SK-N-SH (cell line): ENCODE measurements around the gene MRPS27. TPM values are rescaled to one million over a fixed set of nuclear protein-coding genes. Genes with fewer than 3 reads are reported as not detected.

ENCODE experiments used
- CTCF ChIA-PET: fragments of 300-600, 350-600 bp; formaldehyde crosslinking; extraction: SDS; loops from one replicate; lab custom pipeline; 2021; lab: Yijun Ruan, JAX
- POLR2A ChIA-PET: fragments of 350-600 bp; sonication (Branson Sonifier 250); formaldehyde crosslinking; extraction: SDS; loops from one replicate; lab custom pipeline; 2020; ENCODE audit warnings: antibody characterized with exemption, inconsistent platforms; lab: Yijun Ruan, JAX
- DNase-seq: peaks from one replicate; pipeline ENCODE4 v3.0.0; 2012
- H2AFZ ChIP-seq: fragments of 200-600 bp; sonication (generic); 2 replicates; pipeline ENCODE4 v1.8.1; 2016; ENCODE audit warnings: antibody characterized with exemption, mild to moderate bottlenecking, low read depth
- H3F3A ChIP-seq: fragments of 200-600 bp; sonication (generic); replicated peaks from 2 replicates; pipeline ENCODE3; 2016; ENCODE audit warnings: antibody characterized with exemption, mild to moderate bottlenecking; ENCODE audit not compliant: insufficient read depth
- H3K27ac ChIP-seq, 2 experiments: fragments of 200-500 bp in 1 of 2; fragments of 200-600 bp in 1 of 2; sonication (Bioruptor generic) in 1 of 2; sonication (generic), shearing (Covaris generic) in 1 of 2; 2 replicates each; pipeline versions ENCODE4 v1.5.1 to v1.6.1; 2014 to 2016; ENCODE audit warnings: low read depth in 2 of 2, inconsistent platforms in 1 of 2, low read length in 1 of 2, mild to moderate bottlenecking in 1 of 2, mixed read lengths in 1 of 2
- H3K27me3 ChIP-seq: fragments of 200-600 bp; sonication (generic), shearing (Covaris generic); 2 replicates; pipeline ENCODE4 v1.6.1; 2016; ENCODE audit warnings: mixed run types; ENCODE audit not compliant: insufficient read depth
- H3K36me3 ChIP-seq, 2 experiments: fragments of 200-500 bp in 1 of 2; fragments of 200-600 bp in 1 of 2; sonication (Bioruptor generic) in 1 of 2; sonication (generic) in 1 of 2; replicated peaks in 1 of 2; 2 replicates each; pipeline versions ENCODE3 to v1.5.1; 2014 to 2016; ENCODE audit warnings: low read length in 1 of 2, mild to moderate bottlenecking in 1 of 2; ENCODE audit not compliant: insufficient read depth in 2 of 2, control insufficient read depth in 1 of 2
- H3K4me1 ChIP-seq, 2 experiments: fragments of 200-500 bp in 1 of 2; fragments of 200-600 bp in 1 of 2; sonication (Bioruptor generic) in 1 of 2; sonication (generic), shearing (Covaris generic) in 1 of 2; 2 replicates each; pipeline versions ENCODE4 v1.5.1 to v1.6.1; 2014 to 2016; ENCODE audit warnings: low read depth in 1 of 2, low read length in 1 of 2, mixed run types in 1 of 2; ENCODE audit not compliant: insufficient read depth in 2 of 2, control insufficient read depth in 1 of 2
- H3K4me2 ChIP-seq: fragments of 200-600 bp; sonication (generic), shearing (Covaris generic); 2 replicates; pipeline ENCODE4 v1.6.1; 2017; ENCODE audit warnings: mixed run types
- H3K4me3 ChIP-seq, 2 experiments: fragments of 200-500 bp in 1 of 2; fragments of 200-600 bp in 1 of 2; sonication (Bioruptor generic) in 1 of 2; sonication (generic), shearing (Covaris generic) in 1 of 2; 2 replicates each; pipeline versions ENCODE4 v1.5.1 to v1.8.1; 2014 to 2016; ENCODE audit warnings: low read depth in 2 of 2, inconsistent platforms in 1 of 2, low read length in 1 of 2, mild to moderate bottlenecking in 1 of 2, mixed read lengths in 1 of 2, moderate library complexity in 1 of 2
- H3K79me2 ChIP-seq: fragments of 200-600 bp; sonication (generic); 2 replicates; pipeline ENCODE4 v1.8.1; 2017; ENCODE audit warnings: mild to moderate bottlenecking; ENCODE audit not compliant: insufficient read depth
- H3K9ac ChIP-seq: fragments of 200-600 bp; sonication (generic); 2 replicates; pipeline ENCODE4 v1.6.1; 2017; ENCODE audit warnings: mixed run types
- H3K9me2 ChIP-seq: fragments of 200-600 bp; sonication (generic); 2 replicates; pipeline ENCODE4 v1.6.1; 2017; ENCODE audit warnings: mixed run types
- H3K9me3 ChIP-seq: fragments of 200-600 bp; sonication (generic); 2 replicates; pipeline ENCODE4 v1.6.1; 2017; ENCODE audit warnings: mixed run types, mild to moderate bottlenecking, moderate library complexity
- H4K20me1 ChIP-seq: fragments of 200-600 bp; sonication (generic); 2 replicates; pipeline ENCODE4 v1.6.1; 2017; ENCODE audit warnings: mild to moderate bottlenecking, mixed run types; ENCODE audit not compliant: insufficient read depth
- CHD2 ChIP-seq: fragments of 150-350 bp; IDR thresholded peaks from 2 replicates; pipeline ENCODE4 v1.6.1; 2018; ENCODE audit warnings: low read length; ENCODE audit not compliant: partially characterized antibody
- ELF1 ChIP-seq: IDR thresholded peaks from 2 replicates; pipeline ENCODE4 v1.4.0; 2012
- EZH2phosphoT487 ChIP-seq: fragments of 200-600 bp; sonication (generic); IDR thresholded peaks from 2 replicates; pipeline ENCODE4 v1.6.1; 2017; ENCODE audit warnings: low read depth, mixed run types, mild to moderate bottlenecking, antibody characterized with exemption, moderate library complexity, borderline replicate concordance
- FOSL2 ChIP-seq: IDR thresholded peaks from 2 replicates; pipeline ENCODE4 v1.4.0; 2012; ENCODE audit warnings: low read depth, mild to moderate bottlenecking, moderate library complexity, borderline replicate concordance
- FOXM1 ChIP-seq: IDR thresholded peaks from 2 replicates; pipeline ENCODE4 v1.4.0; 2012; ENCODE audit warnings: low read depth, mild to moderate bottlenecking
- GABPA ChIP-seq: IDR thresholded peaks from 2 replicates; pipeline ENCODE4 v1.4.0; 2012; ENCODE audit warnings: low read depth, mild to moderate bottlenecking
- GATA2 ChIP-seq: sonication (generic); formaldehyde crosslinking; IDR thresholded peaks from 2 replicates; pipeline ENCODE4 v1.5.0; 2020; ENCODE audit warnings: mild to moderate bottlenecking, missing genetic modification reagents
- JUND ChIP-seq: IDR thresholded peaks from 2 replicates; pipeline ENCODE4 v1.4.0; 2012
- MEF2A ChIP-seq: IDR thresholded peaks from 2 replicates; pipeline ENCODE4 v1.4.0; 2012; ENCODE audit warnings: low read depth, borderline replicate concordance
- MXI1 ChIP-seq: IDR thresholded peaks from 2 replicates; pipeline ENCODE4 v1.6.1; 2012; ENCODE audit warnings: mild to moderate bottlenecking, low read depth, low read length, improper control_type of control experiment
- NFIC ChIP-seq: IDR thresholded peaks from 2 replicates; pipeline ENCODE4 v1.4.0; 2012; ENCODE audit warnings: borderline replicate concordance
- NRF1 ChIP-seq: IDR thresholded peaks from 2 replicates; pipeline ENCODE4 v1.6.1; 2012; ENCODE audit warnings: low read depth, mild to moderate bottlenecking, low read length
- POLR2AphosphoS5 ChIP-seq: IDR thresholded peaks from 2 replicates; pipeline ENCODE4 v1.6.1; 2012; ENCODE audit warnings: low read depth, low read length
- RAD21 ChIP-seq: IDR thresholded peaks from 2 replicates; pipeline ENCODE4 v1.6.1; 2012; ENCODE audit warnings: mild to moderate bottlenecking, low read length
- RCOR1 ChIP-seq: fragments of 150-350 bp; IDR thresholded peaks from 2 replicates; pipeline ENCODE4 v1.6.1; 2017; ENCODE audit warnings: antibody characterized with exemption, low read length
- SIN3A ChIP-seq: IDR thresholded peaks from 2 replicates; pipeline ENCODE4 v1.6.1; 2012; ENCODE audit warnings: low read depth, mild to moderate bottlenecking, low read length, moderate library complexity, borderline replicate concordance
- SMC3 ChIP-seq: IDR thresholded peaks from 2 replicates; pipeline ENCODE4 v1.6.1; 2012; ENCODE audit warnings: low read depth, low read length, improper control_type of control experiment
- TAF1 ChIP-seq: IDR thresholded peaks from 2 replicates; pipeline ENCODE4 v1.6.1; 2012; ENCODE audit warnings: low read depth, mild to moderate bottlenecking, low read length, moderate library complexity, borderline replicate concordance
- TCF12 ChIP-seq: IDR thresholded peaks from 2 replicates; pipeline ENCODE4 v1.4.0; 2012
- WGBS: methylation state at CpG from one replicate; pipeline ENCODE4 v1.1.6; 2017; ENCODE audit warnings: low lambda C conversion rate; 5-methylcytosine and 5-hydroxymethylcytosine counted together
- polyA plus RNA-seq, 3 experiments: library from polyadenylated mRNA; depleted of rRNA; stranded (reverse); fragments of >200 nt; gene quantifications; 2 replicates each; pipeline ENCODE4 v1.2.3, GENCODE V29; 2012
- TF ChIP-seq, protein P1 (sequence below): fragments of 150-350 bp; IDR thresholded peaks from 2 replicates; pipeline ENCODE4 v1.6.1; 2016; ENCODE audit warnings: mild to moderate bottlenecking, low read depth, low read length
- TF ChIP-seq, protein P2 (sequence below): fragments of 200-600 bp; sonication (generic); IDR thresholded peaks from 2 replicates; pipeline ENCODE4 v1.6.1; 2017; ENCODE audit warnings: antibody characterized with exemption, mild to moderate bottlenecking, moderate library complexity
- TF ChIP-seq, protein P3 (sequence below): IDR thresholded peaks from 2 replicates; pipeline ENCODE4 v1.4.0; 2012; ENCODE audit warnings: low read depth
- TF ChIP-seq, protein P4 (sequence below): IDR thresholded peaks from 2 replicates; pipeline ENCODE4 v1.4.0; 2012; ENCODE audit warnings: low read depth, borderline replicate concordance

The MRPS27 gene
- polyA plus RNA-seq, 1 of the 3 experiments (the other 2 are of a cell fraction), result 37.5 TPM

DNA sequence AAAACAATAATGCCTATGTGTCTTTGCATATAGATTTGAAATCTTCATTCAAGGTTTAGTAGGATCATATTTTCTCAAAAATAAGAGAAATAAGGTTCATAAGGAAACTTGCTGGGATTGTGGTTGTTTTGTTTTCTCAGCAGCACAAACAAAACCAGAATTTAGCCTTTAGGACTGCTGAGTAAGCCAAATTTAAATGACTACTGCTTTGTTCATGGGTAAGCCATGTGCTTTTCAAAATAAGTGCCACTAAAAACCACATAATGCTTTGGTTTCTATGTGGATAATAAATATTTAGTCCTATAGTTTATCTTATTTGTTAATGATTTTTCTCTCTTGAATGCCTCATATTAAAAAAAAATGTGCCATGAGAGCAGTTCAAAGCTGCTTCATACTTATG lies 38.9 kb upstream of the MRPS27 start (continued):
- TF ChIP-seq, protein P1, sequence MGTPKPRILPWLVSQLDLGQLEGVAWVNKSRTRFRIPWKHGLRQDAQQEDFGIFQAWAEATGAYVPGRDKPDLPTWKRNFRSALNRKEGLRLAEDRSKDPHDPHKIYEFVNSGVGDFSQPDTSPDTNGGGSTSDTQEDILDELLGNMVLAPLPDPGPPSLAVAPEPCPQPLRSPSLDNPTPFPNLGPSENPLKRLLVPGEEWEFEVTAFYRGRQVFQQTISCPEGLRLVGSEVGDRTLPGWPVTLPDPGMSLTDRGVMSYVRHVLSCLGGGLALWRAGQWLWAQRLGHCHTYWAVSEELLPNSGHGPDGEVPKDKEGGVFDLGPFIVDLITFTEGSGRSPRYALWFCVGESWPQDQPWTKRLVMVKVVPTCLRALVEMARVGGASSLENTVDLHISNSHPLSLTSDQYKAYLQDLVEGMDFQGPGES, result no peak
- TF ChIP-seq, protein P2, sequence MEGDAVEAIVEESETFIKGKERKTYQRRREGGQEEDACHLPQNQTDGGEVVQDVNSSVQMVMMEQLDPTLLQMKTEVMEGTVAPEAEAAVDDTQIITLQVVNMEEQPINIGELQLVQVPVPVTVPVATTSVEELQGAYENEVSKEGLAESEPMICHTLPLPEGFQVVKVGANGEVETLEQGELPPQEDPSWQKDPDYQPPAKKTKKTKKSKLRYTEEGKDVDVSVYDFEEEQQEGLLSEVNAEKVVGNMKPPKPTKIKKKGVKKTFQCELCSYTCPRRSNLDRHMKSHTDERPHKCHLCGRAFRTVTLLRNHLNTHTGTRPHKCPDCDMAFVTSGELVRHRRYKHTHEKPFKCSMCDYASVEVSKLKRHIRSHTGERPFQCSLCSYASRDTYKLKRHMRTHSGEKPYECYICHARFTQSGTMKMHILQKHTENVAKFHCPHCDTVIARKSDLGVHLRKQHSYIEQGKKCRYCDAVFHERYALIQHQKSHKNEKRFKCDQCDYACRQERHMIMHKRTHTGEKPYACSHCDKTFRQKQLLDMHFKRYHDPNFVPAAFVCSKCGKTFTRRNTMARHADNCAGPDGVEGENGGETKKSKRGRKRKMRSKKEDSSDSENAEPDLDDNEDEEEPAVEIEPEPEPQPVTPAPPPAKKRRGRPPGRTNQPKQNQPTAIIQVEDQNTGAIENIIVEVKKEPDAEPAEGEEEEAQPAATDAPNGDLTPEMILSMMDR, result no peak
- TF ChIP-seq GATA2 (CRISPR knock-in tag) (no peak), JUND (no peak), GABPA (no peak)

DNA sequence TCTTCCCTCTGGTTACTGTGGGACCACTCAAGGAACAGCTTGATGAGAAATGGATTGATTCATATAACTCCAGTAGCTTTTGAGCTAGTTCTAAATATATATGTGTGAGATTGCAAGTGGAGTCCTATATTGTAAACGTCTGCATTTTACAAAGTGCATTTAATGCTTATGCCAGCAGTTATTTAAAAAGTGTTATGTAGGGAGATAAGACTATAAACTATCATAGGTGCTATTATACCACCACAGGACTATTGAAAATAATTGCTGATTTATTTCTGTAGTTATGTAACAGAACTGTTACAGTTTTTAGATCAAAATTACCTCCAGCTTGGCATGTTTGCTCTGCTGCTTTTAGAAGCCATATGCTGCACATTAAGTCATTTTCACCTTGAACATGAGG lies 36.3 kb upstream of the MRPS27 start:
- H3K27ac ChIP-seq, result no peak overlapping the region
- no peaks in the 10 kb centered on the region for H3K79me2 ChIP-seq
- H3K4me3 ChIP-seq, result no peak overlapping the region
- POLR2A ChIA-PET, result interaction anchor here (0.6 kb wide), 1 partner anchor 36 kb away, joined by 3 read pairs; the partner anchor contains the start of genes MRPS27 and PTCD2
- H4K20me1 ChIP-seq, result no peaks in the 10 kb centered on the region
- no peaks in the 10 kb centered on the region for H3K9me2 ChIP-seq
- H3K9ac ChIP-seq, result no peak overlapping the region
- WGBS, result 92% methylated on average over 1 of the region's 1 CpG
- peaks cover 18 to 20% of the 10 kb centered on the region in 2 experiments for H3K36me3 ChIP-seq
- peaks cover 0 to 8% of the 10 kb centered on the region in 2 experiments; a peak in 2 of 4 replicates for H3K4me1 ChIP-seq
- CTCF ChIA-PET, result interaction anchor here (0.6 to 4.1 kb wide), 25 partner anchors 9 to 1098 kb away, joined by 3 to 36 read pairs (median 3); no protein-coding TSS in a partner anchor
- no peaks in the 10 kb centered on the region for H3K27me3 ChIP-seq
- no peaks in the 10 kb centered on the region for H3K9me3 ChIP-seq
- H3K4me2 ChIP-seq, result no peak overlapping the region
- H3F3A ChIP-seq, result peaks cover 10% of the 10 kb centered on the region
- no peak for DNase-seq
- no peak overlapping the region for H2AFZ ChIP-seq
- TF ChIP-seq, protein P3, sequence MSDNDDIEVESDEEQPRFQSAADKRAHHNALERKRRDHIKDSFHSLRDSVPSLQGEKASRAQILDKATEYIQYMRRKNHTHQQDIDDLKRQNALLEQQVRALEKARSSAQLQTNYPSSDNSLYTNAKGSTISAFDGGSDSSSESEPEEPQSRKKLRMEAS, result no peak
- no peak for TF ChIP-seq RAD21
- TF ChIP-seq, protein P4, sequence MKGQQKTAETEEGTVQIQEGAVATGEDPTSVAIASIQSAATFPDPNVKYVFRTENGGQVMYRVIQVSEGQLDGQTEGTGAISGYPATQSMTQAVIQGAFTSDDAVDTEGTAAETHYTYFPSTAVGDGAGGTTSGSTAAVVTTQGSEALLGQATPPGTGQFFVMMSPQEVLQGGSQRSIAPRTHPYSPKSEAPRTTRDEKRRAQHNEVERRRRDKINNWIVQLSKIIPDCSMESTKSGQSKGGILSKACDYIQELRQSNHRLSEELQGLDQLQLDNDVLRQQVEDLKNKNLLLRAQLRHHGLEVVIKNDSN, result no peak
- no peak for TF ChIP-seq SIN3A
- TF ChIP-seq, protein P1, result no peak
- no peak for TF ChIP-seq FOSL2
- no peak for TF ChIP-seq SMC3
- no peak for TF ChIP-seq ELF1
- no peak for TF ChIP-seq TCF12
- TF ChIP-seq, protein P2, result no peak
- TF ChIP-seq MXI1, result no peak
- no peak for TF ChIP-seq RCOR1
- TF ChIP-seq FOXM1, result no peak
- TF ChIP-seq TAF1, result no peak
- TF ChIP-seq EZH2phosphoT487, result no peak
- TF ChIP-seq NFIC, result no peak
- TF ChIP-seq NRF1, result no peak
- no peak for TF ChIP-seq CHD2
- TF ChIP-seq MEF2A, result no peak
- no peak for TF ChIP-seq POLR2AphosphoS5
